HCEC 1CT (cell line): ENCODE data around the gene ORM2.
"Not testable (repeated sequence)": the region's sequence is repeated elsewhere in the genome, so short reads cannot be mapped to it uniquely, and the experiment has no call there.

ENCODE experiments used
- DNase-seq: peaks from one replicate; pipeline ENCODE4 v3.0.0-alpha.2; 2017

ORM2 gene

GRCh38 chr9:114329625-114330022 lies at the start of gene ORM2:
TSS of gene ORM2 (plus strand) at chr9:114329869. CDS start at chr9:114329905, 36 bp downstream.
- DNase-seq, result not testable (repeated sequence)

- no peak for DNase-seq
Measured at GRCh38 chr9:114280636-114281472, 48.8 kb upstream of the ORM2 start.

- no peak for DNase-seq
Measured at GRCh38 chr9:114281473-114282103, 48.1 kb upstream of the ORM2 start.

GRCh38 chr9:114282104-114282485 lies 47.6 kb upstream of the ORM2 start:
- DNase-seq, result no peak

GRCh38 chr9:114282507-114282906 lies 47.2 kb upstream of the ORM2 start:
- no peak for DNase-seq

- no peak for DNase-seq
Measured at GRCh38 chr9:114282926-114283325, 46.7 kb upstream of the ORM2 start.

- no peak for DNase-seq
Measured at GRCh38 chr9:114283551-114284111, 46.0 kb upstream of the ORM2 start.

- DNase-seq, result no peak
Measured at GRCh38 chr9:114284316-114285060, 45.2 kb upstream of the ORM2 start.

- peak; percentile 86 for DNase-seq
Measured at GRCh38 chr9:114285166-114285867, 44.4 kb upstream of the ORM2 start.

- no peak for DNase-seq
Measured at GRCh38 chr9:114286146-114286679, 43.5 kb upstream of the ORM2 start.

- no peak for DNase-seq
Measured at GRCh38 chr9:114287001-114287762, 42.5 kb upstream of the ORM2 start.

- no peak for DNase-seq
Measured at GRCh38 chr9:114287763-114288192, 41.9 kb upstream of the ORM2 start.

GRCh38 chr9:114288193-114289091 lies 41.2 kb upstream of the ORM2 start:
- no peak for DNase-seq

- no peak for DNase-seq
Measured at GRCh38 chr9:114289106-114289505, 40.6 kb upstream of the ORM2 start.

- DNase-seq, result no peak
Measured at GRCh38 chr9:114289571-114290481, 39.8 kb upstream of the ORM2 start.

- no peak for DNase-seq
Measured at GRCh38 chr9:114290561-114290986, 39.1 kb upstream of the ORM2 start.

GRCh38 chr9:114291064-114291474 lies 38.6 kb upstream of the ORM2 start:
- DNase-seq, result peak; percentile 40

- DNase-seq, result no peak
Measured at GRCh38 chr9:114291886-114292590, 37.6 kb upstream of the ORM2 start.

GRCh38 chr9:114294664-114295063 lies 35.0 kb upstream of the ORM2 start:
- DNase-seq, result no peak
